Left ventricle myocardium inferior (tissue), 1 donor: Measurements from ENCODE around the gene MTUS2. TPM values are rescaled to one million over a fixed set of nuclear protein-coding genes. Genes with fewer than 3 reads are reported as not detected.

Experiments
- DNase-seq: peaks from one replicate; pipeline ENCODE4 v3.0.0-alpha.2; 2020
- H3K27ac ChIP-seq: fragments of 200-600 bp; replicated peaks from 2 replicates; pipeline ENCODE4 v1.8.0; 2021
- H3K27me3 ChIP-seq: fragments of 200-600 bp; 2 replicates; pipeline ENCODE4 v1.8.0; 2021; ENCODE audit warnings: low read depth
- H3K36me3 ChIP-seq: fragments of 200-600 bp; 2 replicates; pipeline ENCODE4 v1.8.0; 2021
- H3K4me1 ChIP-seq: fragments of 200-600 bp; 2 replicates; pipeline ENCODE4 v1.8.0; 2021
- H3K4me3 ChIP-seq: fragments of 200-600 bp; 2 replicates; pipeline ENCODE4 v1.8.0; 2021; ENCODE audit warnings: mild to moderate bottlenecking, moderate library complexity
- H3K9me3 ChIP-seq: fragments of 200-600 bp; replicated peaks from 2 replicates; pipeline ENCODE4 v1.8.0; 2021
- intact Hi-C: fragments of 100-400 bp; cut with micrococcal nuclease; formaldehyde crosslinking; loops from one replicate; pipeline ENCODE4 v1.11.0; 2022
- total RNA-seq: library from RNA; stranded (reverse); fragmentation: NEBNext Ultra II Directional; extraction: Animal tissue kit (Norgen Biotek cat#: 25700); gene quantifications from one replicate; pipeline ENCODE4 v1.2.1, GENCODE V29; 2021
- TF ChIP-seq, protein P1 (sequence below): fragments of 200-600 bp; IDR thresholded peaks from 2 replicates; pipeline ENCODE4 v1.8.0; 2021; ENCODE audit warnings: antibody characterized with exemption, mild to moderate bottlenecking, borderline replicate concordance
- donor health status: DM: no; HTN: yes; CAD: no; lungs with severe emphysema.

The MTUS2 gene
- total RNA-seq, 1 donor from 2014 or later = 101 TPM

DNA sequence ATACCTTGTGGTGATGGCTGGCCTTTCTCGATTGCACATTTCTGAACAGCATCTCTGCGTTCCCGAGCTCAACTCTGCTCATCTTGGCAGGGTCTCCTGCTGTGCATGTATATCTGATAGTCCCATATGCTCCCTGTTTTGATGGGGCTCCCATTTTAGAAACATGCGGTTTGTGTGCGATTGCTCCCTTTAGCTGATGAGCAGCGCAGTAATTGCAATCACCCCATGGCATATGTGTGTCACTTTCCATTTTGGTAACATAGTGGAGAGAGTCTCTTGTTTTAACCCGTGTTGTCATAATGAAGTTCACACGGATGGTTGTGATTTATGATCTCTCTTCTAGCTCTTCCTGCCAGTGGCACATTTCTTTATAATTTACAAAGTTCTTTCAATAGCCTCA is 144.7 kb downstream of the MTUS2 start:
- Histone ChIP-seq H3K27ac (no peak overlapping the region), H3K27me3 (no peaks in the 10 kb centered on the region), H3K4me1 (peaks cover 11% of the 10 kb centered on the region), H3K36me3 (no peaks in the 10 kb centered on the region), H3K4me3 (no peak overlapping the region), H3K9me3 (no peaks in the 10 kb centered on the region)
- TF ChIP-seq, protein P1, sequence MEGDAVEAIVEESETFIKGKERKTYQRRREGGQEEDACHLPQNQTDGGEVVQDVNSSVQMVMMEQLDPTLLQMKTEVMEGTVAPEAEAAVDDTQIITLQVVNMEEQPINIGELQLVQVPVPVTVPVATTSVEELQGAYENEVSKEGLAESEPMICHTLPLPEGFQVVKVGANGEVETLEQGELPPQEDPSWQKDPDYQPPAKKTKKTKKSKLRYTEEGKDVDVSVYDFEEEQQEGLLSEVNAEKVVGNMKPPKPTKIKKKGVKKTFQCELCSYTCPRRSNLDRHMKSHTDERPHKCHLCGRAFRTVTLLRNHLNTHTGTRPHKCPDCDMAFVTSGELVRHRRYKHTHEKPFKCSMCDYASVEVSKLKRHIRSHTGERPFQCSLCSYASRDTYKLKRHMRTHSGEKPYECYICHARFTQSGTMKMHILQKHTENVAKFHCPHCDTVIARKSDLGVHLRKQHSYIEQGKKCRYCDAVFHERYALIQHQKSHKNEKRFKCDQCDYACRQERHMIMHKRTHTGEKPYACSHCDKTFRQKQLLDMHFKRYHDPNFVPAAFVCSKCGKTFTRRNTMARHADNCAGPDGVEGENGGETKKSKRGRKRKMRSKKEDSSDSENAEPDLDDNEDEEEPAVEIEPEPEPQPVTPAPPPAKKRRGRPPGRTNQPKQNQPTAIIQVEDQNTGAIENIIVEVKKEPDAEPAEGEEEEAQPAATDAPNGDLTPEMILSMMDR = no peak
- intact Hi-C loops = no loop called here
- DNase-seq = no peak

DNA sequence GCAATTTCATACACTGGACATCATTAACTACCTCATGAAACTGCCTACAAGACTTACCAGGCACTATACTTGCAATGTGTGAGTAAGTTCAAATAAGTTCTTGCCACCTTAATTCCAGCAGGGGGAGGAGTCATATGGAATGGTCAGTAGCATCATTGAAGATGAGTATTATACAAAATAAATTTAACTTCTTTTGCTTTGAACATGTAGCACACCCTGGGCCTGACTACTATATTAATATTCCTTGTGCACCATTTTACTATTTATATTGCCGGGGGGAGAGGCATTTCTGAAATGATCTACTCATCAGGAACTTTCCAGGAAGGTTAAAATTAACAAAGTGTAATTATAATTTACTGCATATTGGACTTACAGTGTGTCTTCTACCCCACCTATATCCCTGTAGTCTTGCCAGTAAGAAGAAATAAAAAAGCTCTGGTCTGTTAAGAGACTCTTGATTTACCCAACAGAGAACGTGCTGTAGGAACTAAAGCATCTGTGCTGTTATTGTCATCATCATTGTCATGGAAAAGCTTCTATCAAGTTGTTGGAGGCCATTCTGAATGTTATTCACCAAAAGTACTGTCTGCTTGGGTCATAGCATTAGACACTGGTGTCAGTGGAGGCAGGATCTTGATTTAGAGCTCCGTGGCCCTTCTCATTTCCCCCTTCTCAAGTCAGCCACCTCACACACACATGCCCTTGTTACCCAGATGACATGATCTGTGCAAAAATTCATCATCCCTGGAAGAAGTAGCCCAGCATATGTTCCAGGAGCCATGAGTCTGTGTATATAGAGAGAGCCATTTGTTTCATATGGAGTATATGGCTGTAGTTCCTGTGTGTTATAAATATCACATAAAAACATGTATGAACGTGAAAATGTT is 147.1 kb downstream of the MTUS2 start:
- Histone ChIP-seq H3K9me3 (no peaks in the 10 kb centered on the region), H3K27ac (no peak overlapping the region), H3K4me3 (no peak overlapping the region), H3K36me3 (no peaks in the 10 kb centered on the region), H3K27me3 (no peaks in the 10 kb centered on the region), H3K4me1 (peaks cover 11% of the 10 kb centered on the region)
- no peak for DNase-seq
- TF ChIP-seq, protein P1 = no peak
- intact Hi-C loops = no loop called here

DNA sequence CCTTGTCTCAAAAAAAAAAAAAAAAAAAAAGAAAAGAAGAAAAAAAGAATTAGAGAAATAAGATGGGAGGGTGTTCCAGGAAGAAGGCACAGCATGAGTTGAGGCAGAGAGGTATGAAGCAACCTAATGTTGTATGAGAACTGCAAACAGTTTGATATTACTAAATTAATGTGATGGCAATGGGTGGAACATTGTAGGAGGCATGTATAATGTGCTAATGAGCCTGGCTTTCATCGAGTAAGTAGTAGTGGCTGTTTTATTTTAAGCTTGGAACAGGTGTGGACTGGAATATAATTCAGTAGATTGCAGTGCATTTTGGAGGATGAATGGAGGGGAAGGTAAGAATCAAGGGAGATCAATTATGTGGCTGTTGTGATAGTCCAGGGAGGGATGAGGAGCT is 156.1 kb downstream of the MTUS2 start:
- no peak overlapping the region for H3K4me3 ChIP-seq

DNA sequence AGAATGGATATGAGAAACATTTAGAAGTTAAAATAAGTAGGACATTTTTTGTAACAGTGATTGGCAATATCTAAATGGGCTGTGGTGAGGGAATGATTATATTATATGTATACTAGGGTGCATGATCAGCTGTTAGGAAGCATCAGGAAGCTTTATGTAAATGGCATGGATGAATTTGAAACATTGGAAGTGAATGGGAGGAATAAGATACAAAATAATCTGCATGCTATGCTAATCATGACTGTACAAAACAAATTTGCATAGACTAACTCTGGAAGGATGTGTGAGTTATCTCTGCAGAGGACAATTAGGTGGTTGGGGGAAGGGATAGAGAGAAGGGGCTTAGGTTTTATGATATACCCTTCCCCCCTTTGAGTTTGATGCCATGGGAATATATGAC is 156.5 kb downstream of the MTUS2 start:
- DNase-seq = no peak
- peaks cover 13% of the 10 kb centered on the region for H3K4me1 ChIP-seq

More for the DNA sequence above, 156.1 kb downstream of the MTUS2 start:
- TF ChIP-seq, protein P1 = no peak
- intact Hi-C loops = no loop called here
- Histone ChIP-seq H3K27ac (no peak overlapping the region), H3K27me3 (no peaks in the 10 kb centered on the region), H3K4me1 (peaks cover 11% of the 10 kb centered on the region), H3K9me3 (no peaks in the 10 kb centered on the region), H3K36me3 (no peaks in the 10 kb centered on the region)
- DNase-seq = no peak

DNA sequence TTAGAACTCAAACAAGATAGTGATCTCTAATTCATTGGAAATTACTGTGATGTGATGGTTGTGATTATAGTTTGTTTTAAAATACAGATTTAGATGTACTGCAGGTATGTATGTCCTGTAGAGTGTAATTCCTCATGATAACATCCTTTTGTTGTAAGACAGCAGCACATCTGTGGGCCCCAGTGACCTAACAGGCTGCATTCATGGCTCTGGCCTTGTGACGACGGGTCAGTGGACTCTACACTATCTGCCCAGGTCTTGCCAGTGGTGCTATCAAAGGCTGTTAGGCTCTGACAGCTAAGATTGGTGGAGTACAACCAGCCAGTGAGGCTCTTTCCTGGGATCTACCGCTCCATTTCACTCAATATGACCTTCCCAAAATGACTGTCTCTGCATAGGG is 158.4 kb downstream of the MTUS2 start:
- Histone ChIP-seq H3K9me3 (no peaks in the 10 kb centered on the region), H3K36me3 (no peaks in the 10 kb centered on the region), H3K4me1 (peaks cover 21% of the 10 kb centered on the region), H3K4me3 (no peak overlapping the region), H3K27ac (no peak overlapping the region), H3K27me3 (no peaks in the 10 kb centered on the region)
- TF ChIP-seq, protein P1 = no peak
- intact Hi-C loops = no loop called here
- DNase-seq = no peak

More for the DNA sequence above, 156.5 kb downstream of the MTUS2 start:
- H3K9me3 ChIP-seq = no peaks in the 10 kb centered on the region
- no peaks in the 10 kb centered on the region for H3K27me3 ChIP-seq
- no peak overlapping the region for H3K27ac ChIP-seq
- no peak overlapping the region for H3K4me3 ChIP-seq
- intact Hi-C loops = no loop called here
- TF ChIP-seq, protein P1 = no peak
- H3K36me3 ChIP-seq = no peaks in the 10 kb centered on the region
